GM12801 (cell line): ENCODE results near the gene PPP1R9B.

ENCODE experiments used
- CTCF ChIP-seq: IDR thresholded peaks from one replicate; pipeline ENCODE4 v1.5.1; 2011; ENCODE audit warnings: control low read depth; ENCODE audit not compliant: insufficient read length; ENCODE audit errors: extremely low read depth

Gene PPP1R9B

GRCh38 chr17:50103252-50103651 is 47.2 kb downstream of the PPP1R9B start:
- TF ChIP-seq CTCF, result no peak

- TF ChIP-seq CTCF, result no peak
Observed at GRCh38 chr17:50102164-50102991, 48.1 kb downstream of the PPP1R9B start.

GRCh38 chr17:50101346-50102163 is 48.9 kb downstream of the PPP1R9B start:
- no peak for TF ChIP-seq CTCF

GRCh38 chr17:50100921-50101345 is 49.5 kb downstream of the PPP1R9B start:
- no peak for TF ChIP-seq CTCF

- no peak for TF ChIP-seq CTCF
Observed at GRCh38 chr17:50100480-50100883, 50.0 kb downstream of the PPP1R9B start.

GRCh38 chr17:50099003-50099402 is 51.5 kb downstream of the PPP1R9B start:
- no peak for TF ChIP-seq CTCF

- TF ChIP-seq CTCF, result no peak
Observed at GRCh38 chr17:50098583-50098982, 51.9 kb downstream of the PPP1R9B start.
